Activated T-cell treated with anti-CD3 and anti-CD28 coated beads for 1 hour (primary cell): Measurements from ENCODE around the gene ELOA.
"Not testable (repeated sequence)": the region's sequence is repeated elsewhere in the genome, so short reads cannot be mapped to it uniquely, and the experiment has no call there.

Experiments used
- DNase-seq: peaks from one replicate; pipeline ENCODE4 v3.0.0-alpha.2; 2020; ENCODE audit warnings: low read depth

The ELOA gene

GRCh38 chr1:23784846-23785245 lies 41.6 kb downstream of the ELOA start:
- no peak for DNase-seq

GRCh38 chr1:23787701-23788100 lies 44.4 kb downstream of the ELOA start:
- DNase-seq: no peak

- DNase-seq: no peak
These were observed 45.4 kb downstream of the ELOA start for GRCh38 chr1:23788695-23789094.

- peak; percentile 76 for DNase-seq
These were observed 47.6 kb downstream of the ELOA start, which contains the start of gene LYPLA2 for GRCh38 chr1:23790696-23791515. LYPLA2 (plus strand) TSS chr1:23791145; CDS start chr1:23792683, 1,538 bp downstream.

GRCh38 chr1:23791516-23792047 lies 48.3 kb downstream of the ELOA start:
- DNase-seq: no peak

- DNase-seq: no peak
These were observed 49.1 kb downstream of the ELOA start for GRCh38 chr1:23792151-23792945.

GRCh38 chr1:23793018-23793781 lies 49.9 kb downstream of the ELOA start:
- no peak for DNase-seq

- no peak for DNase-seq
These were observed 50.8 kb downstream of the ELOA start for GRCh38 chr1:23793861-23794731.

- DNase-seq: not testable (repeated sequence)
These were observed 51.5 kb downstream of the ELOA start for GRCh38 chr1:23794732-23795182.

GRCh38 chr1:23795676-23796465 lies 52.6 kb downstream of the ELOA start:
- no peak for DNase-seq

- no peak for DNase-seq
These were observed 53.4 kb downstream of the ELOA start for GRCh38 chr1:23796466-23797271.

GRCh38 chr1:23797478-23798448 lies 54.5 kb downstream of the ELOA start:
- no peak for DNase-seq

- DNase-seq: no peak
These were observed 55.4 kb downstream of the ELOA start for GRCh38 chr1:23798662-23799142.

GRCh38 chr1:23799255-23799569 lies 55.9 kb downstream of the ELOA start:
- no peak for DNase-seq

GRCh38 chr1:23799570-23800399 lies 56.5 kb downstream of the ELOA start:
- DNase-seq: no peak

- peak; percentile 98 for DNase-seq
These were observed 57.4 kb downstream of the ELOA start, which contains the start of gene GALE for GRCh38 chr1:23800400-23801337. GALE (minus strand) TSS chr1:23800754; CDS start chr1:23799007, 1,747 bp downstream.
